GM23338 (cell line): Measurements from ENCODE around the gene FBXL17.

ENCODE experiments used
- CREB1 ChIP-seq: fragments of 250-450 bp; sonication (Bioruptor Pico); IDR thresholded peaks from 2 replicates; pipeline ENCODE4 v1.5.0; 2020; ENCODE audit warnings: low read depth, mild to moderate bottlenecking, moderate library complexity
- CTCF ChIP-seq, 2 experiments: fragments of 200-600 bp in 1 of 2; sonication (generic) in 1 of 2; conservative IDR thresholded peaks; 2 replicates each; pipeline versions ENCODE4 v1.5.1 to v1.6.1; 2016 to 2017; ENCODE audit warnings: antibody characterized with exemption in 2 of 2, low read depth in 2 of 2, mild to moderate bottlenecking in 2 of 2, moderate library complexity in 1 of 2
- EZH2 ChIP-seq: fragments of 200-600 bp; sonication (generic); IDR thresholded peaks from one replicate; pipeline ENCODE4 v1.8.0; 2017; ENCODE audit warnings: antibody characterized with exemption, mild to moderate bottlenecking, low read depth; ENCODE audit not compliant: unreplicated experiment
- EZH2phosphoT487 ChIP-seq: fragments of 200-600 bp; sonication (generic); IDR thresholded peaks from one replicate; pipeline ENCODE4 v1.8.1; 2018; ENCODE audit warnings: antibody characterized with exemption; ENCODE audit not compliant: unreplicated experiment
- JUNB ChIP-seq: IDR thresholded peaks from one replicate; pipeline ENCODE4 v1.6.1; 2016; ENCODE audit warnings: antibody characterized with exemption; ENCODE audit not compliant: unreplicated experiment
- POLR2AphosphoS5 ChIP-seq: IDR thresholded peaks from 2 replicates; pipeline ENCODE4 v1.6.1; 2016; ENCODE audit warnings: antibody characterized with exemption, low read depth
- REST ChIP-seq: IDR thresholded peaks from one replicate; pipeline ENCODE4 v1.6.1; 2018; ENCODE audit warnings: antibody characterized with exemption; ENCODE audit not compliant: unreplicated experiment
- ZNF114 ChIP-seq: fragments of 250-450 bp; sonication (Bioruptor Pico); IDR thresholded peaks from 2 replicates; pipeline ENCODE4 v1.5.0; 2020; ENCODE audit warnings: mild to moderate bottlenecking, moderate library complexity
- ZNF331 ChIP-seq: fragments of 250-450 bp; sonication (Bioruptor Pico); IDR thresholded peaks from 2 replicates; pipeline ENCODE4 v1.5.0; 2020; ENCODE audit warnings: low read depth, mild to moderate bottlenecking, moderate library complexity

- TF ChIP-seq EZH2 (no peak), CTCF (conservative IDR thresholded peaks at IDR 0.05; ENCODE audit: low read depth in 2 of 2) (no peak), ZNF114 (no peak), ZNF331 (CRISPR knock-in tag) (no peak), EZH2phosphoT487 (no peak), POLR2AphosphoS5 (no peak), REST (no peak), JUNB (no peak), CREB1 (CRISPR knock-in tag) (no peak)
Measured at GRCh38 chr5:107941036-107941435, 440.9 kb downstream of the FBXL17 start.
